HL-60 (cell line): ENCODE data around the gene AKAP1.
A peak's percentile ranks its signal among the peaks of the same experiment; 100 is the strongest.

Experiments
- DNase-seq, 2 experiments: peaks; one replicate each; pipeline ENCODE4 v3.0.0-alpha.2; 2010 to 2020; ENCODE audit warnings: low read depth in 1 of 2, low spot score in 1 of 2
- H3K27ac ChIP-seq: fragments of 250-450 bp; sonication (Bioruptor Pico); replicated peaks from 2 replicates; pipeline ENCODE4 v1.5.1; 2020; ENCODE audit warnings: mild to moderate bottlenecking, moderate library complexity
- H3K27me3 ChIP-seq: fragments of 250-450 bp; sonication (Bioruptor Pico); 2 replicates; pipeline ENCODE4 v1.5.1; 2021; ENCODE audit warnings: mild to moderate bottlenecking, moderate library complexity; ENCODE audit not compliant: insufficient read depth, poor library complexity, severe bottlenecking
- H3K4me3 ChIP-seq: replicated peaks from 2 replicates; pipeline ENCODE4 v1.5.1; 2011; ENCODE audit warnings: mild to moderate bottlenecking, control low read depth, low read length; ENCODE audit not compliant: insufficient read depth
- CTCF ChIP-seq: IDR thresholded peaks from one replicate; pipeline ENCODE4 v1.5.1; 2011; ENCODE audit warnings: low read length, control low read depth, inconsistent platforms; ENCODE audit not compliant: insufficient read depth
- GABPA ChIP-seq: IDR thresholded peaks from 2 replicates; pipeline ENCODE4 v1.6.1; 2012; ENCODE audit warnings: low read depth
- POLR2AphosphoS5 ChIP-seq: IDR thresholded peaks from 2 replicates; pipeline ENCODE4 v1.6.1; 2012; ENCODE audit warnings: low read depth
- REST ChIP-seq: IDR thresholded peaks from 2 replicates; pipeline ENCODE4 v1.6.1; 2012; ENCODE audit warnings: low read depth; ENCODE audit not compliant: insufficient replicate concordance
- SPI1 ChIP-seq: IDR thresholded peaks from 2 replicates; pipeline ENCODE4 v1.6.1; 2012; ENCODE audit warnings: low read depth, mild to moderate bottlenecking, borderline replicate concordance

AKAP1 gene

GRCh38 chr17:57091186-57091618 is 6.2 kb downstream of the AKAP1 start:
- Histone ChIP-seq H3K4me3 (no peak overlapping the region), H3K27ac (no peak overlapping the region), H3K27me3 (no peaks in the 10 kb centered on the region)
- TF ChIP-seq CTCF (no peak), SPI1 (no peak), REST (no peak), POLR2AphosphoS5 (no peak), GABPA (no peak)
- no peak for DNase-seq

GRCh38 chr17:57092171-57092570 is 7.1 kb downstream of the AKAP1 start:
- no peak overlapping the region for H3K4me3 ChIP-seq
- no peaks in the 10 kb centered on the region for H3K27me3 ChIP-seq
- H3K27ac ChIP-seq: peak overlapping the region; percentile 24; the same call in 1 of the 2 replicates
- TF ChIP-seq REST (no peak), CTCF (no peak), SPI1 (peak; percentile 60; the same call in 1 of the 2 replicates), POLR2AphosphoS5 (no peak), GABPA (no peak)
- peak; percentile 50 to 56 for DNase-seq

DNA sequence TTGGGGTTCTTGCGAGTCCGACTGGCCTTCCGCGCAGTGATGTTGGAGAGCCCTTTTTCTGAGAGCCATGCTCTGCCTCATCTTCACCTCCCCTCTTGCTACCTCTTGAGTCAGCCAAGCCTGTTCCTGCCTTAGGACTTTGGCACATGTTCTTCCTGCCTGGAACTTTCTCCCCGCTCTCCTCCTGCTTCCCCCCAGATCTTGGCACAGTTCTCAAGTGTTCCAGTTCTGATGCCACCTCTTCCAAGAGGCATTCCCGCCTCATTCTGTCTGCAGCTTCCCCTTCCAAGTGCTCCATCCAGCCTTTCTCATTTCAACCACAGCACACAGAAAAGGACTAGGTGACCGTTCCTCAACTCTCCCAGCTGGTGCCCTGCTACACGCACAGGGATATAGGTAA is 7.7 kb downstream of the AKAP1 start:
- Histone ChIP-seq H3K4me3 (no peak overlapping the region), H3K27me3 (no peaks in the 10 kb centered on the region), H3K27ac (peak overlapping the region; percentile 24; the same call in 1 of the 2 replicates)
- TF ChIP-seq GABPA (no peak), REST (no peak), CTCF (no peak), SPI1 (no peak), POLR2AphosphoS5 (no peak)
- DNase-seq: no peak
